ENCODE measurements around the gene AVL9. TPM values are rescaled to one million over a fixed set of nuclear protein-coding genes. Genes with fewer than 3 reads are reported as not detected.

Gene AVL9
- total RNA-seq, 4 donors from 2014 or later, result 50.9 to 69.2 (median 62.9) TPM

DNA sequence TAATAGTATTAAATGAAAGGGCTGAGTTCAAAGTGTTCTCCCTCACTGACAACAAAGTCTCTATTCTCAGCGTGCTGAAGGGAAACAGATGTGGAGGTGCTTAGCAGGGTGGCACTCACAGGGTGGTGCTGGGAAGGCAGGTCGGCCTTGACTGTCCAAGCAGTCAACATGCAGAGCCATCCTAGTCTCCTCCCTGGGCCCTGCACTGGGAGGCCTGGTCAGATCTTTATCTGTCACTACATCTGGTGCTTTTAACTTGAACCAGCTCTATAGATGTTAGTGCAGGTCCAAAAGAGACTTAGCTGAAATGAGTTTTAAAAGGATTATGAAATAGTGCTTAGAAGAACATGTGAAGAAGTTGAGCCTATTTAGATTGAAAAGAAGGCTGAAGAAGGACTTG is 82.1 kb downstream of the AVL9 start:
- 93 to 100% methylated on average over 2 of the region's 2 CpGs for WGBS, 2 donors (ENCODE audit: low coverage in 1 of 2)
- H3K27me3 ChIP-seq, result no peaks in the 10 kb centered on the region
- DNase-seq, result no peak
- peaks cover 0 to 55% (median 28%) of the 10 kb centered on the region in 4 donors for H3K36me3 ChIP-seq
- in situ Hi-C loops (cut with MboI; ENCODE audit: low pct_ligation_motif_present in 1 of 4, low pct_unique_long_range_greater_than_20kb in 1 of 4, low sequenced_read_pairs in 3 of 4) (no loop called here), intact Hi-C loops (cut with DNase I; ENCODE audit: low total_unique reads) (no loop called here)
- no peak for TF ChIP-seq CTCF (IDR thresholded peaks at IDR 0.05)
- TF ChIP-seq EP300 (IDR thresholded peaks at IDR 0.05; ENCODE audit: low read depth), result no peak
- TF ChIP-seq POLR2A (IDR thresholded peaks at IDR 0.05), result no peak
- TF ChIP-seq POLR2AphosphoS5 (IDR thresholded peaks at IDR 0.05), result no peak
- no peak overlapping the region for H3K4me3 ChIP-seq
- no peak overlapping the region for H3K27ac ChIP-seq
- H3K4me1 ChIP-seq, result peaks cover 0 to 3% (median 0%) of the 10 kb centered on the region in 4 donors
- H3K9me3 ChIP-seq, result no peaks in the 10 kb centered on the region

GRCh38 chr7:32579776-32580175 is 84.5 kb downstream of the AVL9 start:
- Histone ChIP-seq H3K9me3 (no peaks in the 10 kb centered on the region), H3K27me3 (no peaks in the 10 kb centered on the region), H3K4me1 (peaks cover 0 to 3% (median 0%) of the 10 kb centered on the region in 4 donors), H3K27ac (no peak overlapping the region), H3K36me3 (peaks cover 0 to 53% (median 24%) of the 10 kb centered on the region in 4 donors), H3K4me3 (no peak overlapping the region)
- DNase-seq, result no peak
- in situ Hi-C loops (cut with MboI; ENCODE audit: low pct_ligation_motif_present in 1 of 4, low pct_unique_long_range_greater_than_20kb in 1 of 4, low sequenced_read_pairs in 3 of 4) (no loop called here), intact Hi-C loops (cut with DNase I; ENCODE audit: low total_unique reads) (no loop called here)
- WGBS, 2 donors (ENCODE audit: low coverage in 1 of 2), result 45 to 66% methylated on average over 2 of the region's 2 CpGs
- TF ChIP-seq EP300 (IDR thresholded peaks at IDR 0.05; ENCODE audit: low read depth) (no peak), POLR2AphosphoS5 (IDR thresholded peaks at IDR 0.05) (peak in 1 of 3 donors; percentile 23)

- no peak overlapping the region for H3K27ac ChIP-seq
- H3K4me1 ChIP-seq, result peaks cover 0 to 3% (median 0%) of the 10 kb centered on the region in 4 donors
- intact Hi-C loops (cut with DNase I; ENCODE audit: low total_unique reads) (no loop called here), in situ Hi-C loops (cut with MboI; ENCODE audit: low pct_ligation_motif_present in 1 of 4, low pct_unique_long_range_greater_than_20kb in 1 of 4, low sequenced_read_pairs in 3 of 4) (no loop called here)
- TF ChIP-seq CTCF (IDR thresholded peaks at IDR 0.05) (no peak), POLR2A (IDR thresholded peaks at IDR 0.05) (no peak), POLR2AphosphoS5 (IDR thresholded peaks at IDR 0.05) (no peak), EP300 (IDR thresholded peaks at IDR 0.05; ENCODE audit: low read depth) (no peak)
- H3K9me3 ChIP-seq, result no peaks in the 10 kb centered on the region
- no peak for DNase-seq
- 93% methylated on average over 4 of the region's 4 CpGs for WGBS, 2 donors (ENCODE audit: low coverage in 1 of 2)
- H3K4me3 ChIP-seq, result no peak overlapping the region
- peaks cover 0 to 56% (median 26%) of the 10 kb centered on the region in 4 donors for H3K36me3 ChIP-seq
- no peaks in the 10 kb centered on the region for H3K27me3 ChIP-seq
Measured at GRCh38 chr7:32580646-32581045, 85.4 kb downstream of the AVL9 start.

GRCh38 chr7:32582036-32582435 is 86.7 kb downstream of the AVL9 start:
- no peak overlapping the region for H3K4me3 ChIP-seq
- H3K27me3 ChIP-seq, result no peaks in the 10 kb centered on the region
- H3K27ac ChIP-seq, result no peak overlapping the region
- H3K4me1 ChIP-seq, result peaks cover 0 to 7% (median 2%) of the 10 kb centered on the region in 4 donors
- no peaks in the 10 kb centered on the region for H3K9me3 ChIP-seq
- H3K36me3 ChIP-seq, result peaks cover 0 to 52% (median 22%) of the 10 kb centered on the region in 4 donors
- 86 to 91% methylated on average over 3 of the region's 3 CpGs for WGBS, 2 donors (ENCODE audit: low coverage in 1 of 2)
- in situ Hi-C loops (cut with MboI; ENCODE audit: low pct_ligation_motif_present in 1 of 4, low pct_unique_long_range_greater_than_20kb in 1 of 4, low sequenced_read_pairs in 3 of 4) (no loop called here), intact Hi-C loops (cut with DNase I; ENCODE audit: low total_unique reads) (no loop called here)
- DNase-seq, result no peak
- TF ChIP-seq POLR2AphosphoS5 (IDR thresholded peaks at IDR 0.05) (no peak), EP300 (IDR thresholded peaks at IDR 0.05; ENCODE audit: low read depth) (no peak), POLR2A (IDR thresholded peaks at IDR 0.05) (no peak), CTCF (IDR thresholded peaks at IDR 0.05) (no peak)

DNA sequence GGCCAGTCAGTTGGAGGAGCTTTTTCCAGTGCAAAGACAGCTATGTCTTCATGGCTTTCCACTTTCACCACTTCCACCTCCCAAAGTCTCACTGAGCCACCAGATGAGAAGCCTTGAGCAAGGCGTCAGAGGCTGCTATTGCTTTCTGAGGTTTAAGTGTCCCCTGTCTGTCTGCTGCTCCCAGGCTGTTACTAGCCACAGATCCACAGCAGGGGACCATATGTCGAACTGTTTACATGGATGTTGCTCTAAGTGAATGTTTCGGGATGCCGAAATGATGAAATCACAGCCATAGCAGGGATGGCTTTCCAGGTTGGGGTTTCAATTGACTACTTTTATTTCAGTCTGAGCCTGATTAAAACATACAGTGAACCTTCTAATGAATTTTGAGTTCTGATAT is 88.5 kb downstream of the AVL9 start:
- 83% methylated on average over 4 of the region's 4 CpGs; no CpG with 5 or more reads in 1 of the 2 donors for WGBS, 2 donors (ENCODE audit: low coverage in 1 of 2)
- in situ Hi-C loops (cut with MboI; ENCODE audit: low pct_ligation_motif_present in 1 of 4, low pct_unique_long_range_greater_than_20kb in 1 of 4, low sequenced_read_pairs in 3 of 4) (no loop called here), intact Hi-C loops (cut with DNase I; ENCODE audit: low total_unique reads) (no loop called here)
- no peak overlapping the region for H3K27ac ChIP-seq
- no peak overlapping the region for H3K4me3 ChIP-seq
- H3K4me1 ChIP-seq, result peaks cover 0 to 11% (median 5%) of the 10 kb centered on the region in 4 donors
- TF ChIP-seq CTCF (IDR thresholded peaks at IDR 0.05) (no peak), EP300 (IDR thresholded peaks at IDR 0.05; ENCODE audit: low read depth) (no peak), POLR2A (IDR thresholded peaks at IDR 0.05) (no peak), POLR2AphosphoS5 (IDR thresholded peaks at IDR 0.05) (no peak)
- H3K27me3 ChIP-seq, result no peaks in the 10 kb centered on the region
- no peak for DNase-seq
- H3K9me3 ChIP-seq, result no peaks in the 10 kb centered on the region
- H3K36me3 ChIP-seq, result peaks cover 0 to 52% (median 20%) of the 10 kb centered on the region in 4 donors
